HL-60 (cell line): ENCODE results near the gene SPTB.

ENCODE experiments used
- DNase-seq, 2 experiments: peaks; one replicate each; pipeline ENCODE4 v3.0.0-alpha.2; 2010 to 2020; ENCODE audit warnings: low read depth in 1 of 2, low spot score in 1 of 2
- H3K27ac ChIP-seq: fragments of 250-450 bp; sonication (Bioruptor Pico); replicated peaks from 2 replicates; pipeline ENCODE4 v1.5.1; 2020; ENCODE audit warnings: mild to moderate bottlenecking, moderate library complexity
- H3K27me3 ChIP-seq: fragments of 250-450 bp; sonication (Bioruptor Pico); 2 replicates; pipeline ENCODE4 v1.5.1; 2021; ENCODE audit warnings: mild to moderate bottlenecking, moderate library complexity; ENCODE audit not compliant: insufficient read depth, poor library complexity, severe bottlenecking
- H3K4me3 ChIP-seq: replicated peaks from 2 replicates; pipeline ENCODE4 v1.5.1; 2011; ENCODE audit warnings: mild to moderate bottlenecking, control low read depth, low read length; ENCODE audit not compliant: insufficient read depth
- CTCF ChIP-seq: IDR thresholded peaks from one replicate; pipeline ENCODE4 v1.5.1; 2011; ENCODE audit warnings: low read length, control low read depth, inconsistent platforms; ENCODE audit not compliant: insufficient read depth
- GABPA ChIP-seq: IDR thresholded peaks from 2 replicates; pipeline ENCODE4 v1.6.1; 2012; ENCODE audit warnings: low read depth
- POLR2AphosphoS5 ChIP-seq: IDR thresholded peaks from 2 replicates; pipeline ENCODE4 v1.6.1; 2012; ENCODE audit warnings: low read depth
- REST ChIP-seq: IDR thresholded peaks from 2 replicates; pipeline ENCODE4 v1.6.1; 2012; ENCODE audit warnings: low read depth; ENCODE audit not compliant: insufficient replicate concordance
- SPI1 ChIP-seq: IDR thresholded peaks from 2 replicates; pipeline ENCODE4 v1.6.1; 2012; ENCODE audit warnings: low read depth, mild to moderate bottlenecking, borderline replicate concordance

The SPTB gene

GRCh38 chr14:64801046-64801445 is 78.7 kb downstream of the SPTB start:
- H3K4me3 ChIP-seq = no peak overlapping the region
- H3K27me3 ChIP-seq = no peaks in the 10 kb centered on the region
- TF ChIP-seq POLR2AphosphoS5 (no peak), GABPA (no peak), REST (no peak), SPI1 (no peak), CTCF (no peak)
- DNase-seq = no peak
- H3K27ac ChIP-seq = no peak overlapping the region

DNA sequence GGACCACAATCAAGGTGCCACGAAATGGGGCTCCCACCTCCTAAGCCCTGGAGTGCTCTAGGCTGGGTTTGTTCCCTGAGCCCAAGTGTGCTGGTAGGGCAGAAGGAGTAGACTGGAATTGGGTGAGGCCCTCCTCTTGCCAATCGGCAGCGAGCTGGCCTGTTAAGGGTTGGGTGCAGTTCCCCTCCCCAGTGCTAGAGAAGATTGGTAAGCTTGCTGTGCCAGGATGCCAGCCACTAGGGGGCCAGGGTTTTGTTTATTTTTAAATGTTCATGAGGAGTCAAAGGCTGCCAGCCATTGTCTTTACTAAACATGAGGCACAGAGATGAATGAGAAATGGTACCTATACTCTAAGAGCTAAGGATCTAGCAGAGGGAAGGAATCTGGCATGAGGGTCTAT is 79.7 kb downstream of the SPTB start:
- DNase-seq = no peak
- no peak overlapping the region for H3K27ac ChIP-seq
- no peaks in the 10 kb centered on the region for H3K27me3 ChIP-seq
- H3K4me3 ChIP-seq = no peak overlapping the region
- TF ChIP-seq REST = no peak
- TF ChIP-seq CTCF = peak; percentile 25

DNA sequence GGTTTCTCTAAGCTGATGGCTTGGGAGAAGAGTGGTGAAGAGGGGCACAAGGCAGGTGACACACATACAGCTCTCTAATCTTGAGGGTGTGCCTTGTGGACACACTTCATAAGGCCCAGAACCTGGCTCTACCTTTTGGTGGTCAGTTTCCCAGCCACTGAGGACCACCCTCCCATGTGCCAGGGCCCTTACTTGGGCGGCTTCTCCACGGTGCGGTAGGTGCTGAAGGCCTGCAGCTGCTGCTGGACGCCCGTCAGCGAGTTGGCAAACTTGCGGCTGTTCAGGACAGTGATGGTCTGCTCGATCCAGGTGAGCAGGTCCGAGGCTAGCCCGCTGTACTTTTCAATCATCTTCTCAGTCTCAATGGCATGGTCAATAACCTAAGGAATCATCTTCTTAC is 80.2 kb downstream of the SPTB start:
- DNase-seq = no peak
- no peak overlapping the region for H3K4me3 ChIP-seq
- TF ChIP-seq REST = no peak
- no peak for TF ChIP-seq CTCF
- no peak for TF ChIP-seq GABPA
- TF ChIP-seq POLR2AphosphoS5 = no peak
- TF ChIP-seq SPI1 = no peak
- no peak overlapping the region for H3K27ac ChIP-seq
- H3K27me3 ChIP-seq = no peaks in the 10 kb centered on the region
